ENCODE data around the gene PRKCE.

- TF ChIP-seq POLR2A (IDR thresholded peaks at IDR 0.05): no peak
- TF ChIP-seq CTCF (IDR thresholded peaks at IDR 0.05): no peak
- TF ChIP-seq POLR2AphosphoS5 (IDR thresholded peaks at IDR 0.05): no peak
These were observed 246.4 kb downstream of the PRKCE start for GRCh38 chr2:45897842-45898241.
